Occipital lobe (tissue), 2 donors: Measurements from ENCODE around the gene PCDHGA7. TPM values are rescaled to one million over a fixed set of nuclear protein-coding genes. Genes with fewer than 3 reads are reported as not detected.
"Not testable (repeated sequence)": the region's sequence is repeated elsewhere in the genome, so short reads cannot be mapped to it uniquely, and the experiment has no call there.

Experiments used
- DNase-seq: peaks from one replicate; lab custom pipeline; 2025; lab: John Stamatoyannopoulos, UW
- total RNA-seq: library from RNA; depleted of rRNA; stranded (reverse); fragments of >200 nt; gene quantifications from one replicate; pipeline ENCODE4 v1.2.3, GENCODE V29; 2014

PCDHGA7 gene
- total RNA-seq = 8.4 TPM

DNA sequence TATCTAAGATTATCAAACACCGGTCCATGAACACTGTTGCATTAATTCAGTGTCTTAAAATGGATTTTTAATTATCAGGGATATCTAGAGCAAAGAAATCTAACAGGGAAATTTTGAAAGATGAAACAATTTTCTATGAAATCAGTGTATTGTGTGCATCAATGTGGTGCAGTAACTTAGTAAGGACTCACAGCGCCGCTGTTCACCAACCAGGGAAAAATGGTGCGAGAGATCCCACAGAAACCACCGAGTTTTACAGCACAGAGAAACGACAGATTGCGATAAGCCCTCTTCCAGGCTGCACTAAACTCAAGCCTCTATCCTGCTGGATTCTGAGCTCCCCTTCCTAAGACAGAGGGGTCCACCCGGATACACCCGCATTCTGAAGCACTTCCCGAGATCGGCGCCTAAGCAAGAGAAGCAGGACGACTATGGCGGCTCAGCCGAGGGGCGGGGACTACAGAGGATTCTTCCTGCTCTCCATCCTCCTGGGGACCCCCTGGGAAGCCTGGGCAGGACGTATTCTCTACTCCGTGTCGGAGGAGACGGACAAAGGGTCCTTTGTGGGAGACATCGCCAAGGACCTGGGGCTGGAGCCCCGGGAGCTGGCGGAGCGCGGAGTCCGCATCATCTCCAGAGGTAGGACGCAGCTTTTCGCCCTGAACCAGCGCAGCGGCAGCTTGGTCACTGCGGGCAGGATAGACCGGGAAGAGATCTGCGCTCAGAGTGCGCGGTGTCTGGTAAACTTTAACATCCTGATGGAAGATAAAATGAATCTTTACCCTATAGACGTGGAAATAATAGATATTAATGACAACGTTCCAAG, at the start of gene PCDHGA7:
PCDHGA7 (plus strand) TSS at position 274 of the 826 bp plus-strand sequence; CDS start at position 432, 158 bp downstream.
- DNase-seq = no peak

DNA sequence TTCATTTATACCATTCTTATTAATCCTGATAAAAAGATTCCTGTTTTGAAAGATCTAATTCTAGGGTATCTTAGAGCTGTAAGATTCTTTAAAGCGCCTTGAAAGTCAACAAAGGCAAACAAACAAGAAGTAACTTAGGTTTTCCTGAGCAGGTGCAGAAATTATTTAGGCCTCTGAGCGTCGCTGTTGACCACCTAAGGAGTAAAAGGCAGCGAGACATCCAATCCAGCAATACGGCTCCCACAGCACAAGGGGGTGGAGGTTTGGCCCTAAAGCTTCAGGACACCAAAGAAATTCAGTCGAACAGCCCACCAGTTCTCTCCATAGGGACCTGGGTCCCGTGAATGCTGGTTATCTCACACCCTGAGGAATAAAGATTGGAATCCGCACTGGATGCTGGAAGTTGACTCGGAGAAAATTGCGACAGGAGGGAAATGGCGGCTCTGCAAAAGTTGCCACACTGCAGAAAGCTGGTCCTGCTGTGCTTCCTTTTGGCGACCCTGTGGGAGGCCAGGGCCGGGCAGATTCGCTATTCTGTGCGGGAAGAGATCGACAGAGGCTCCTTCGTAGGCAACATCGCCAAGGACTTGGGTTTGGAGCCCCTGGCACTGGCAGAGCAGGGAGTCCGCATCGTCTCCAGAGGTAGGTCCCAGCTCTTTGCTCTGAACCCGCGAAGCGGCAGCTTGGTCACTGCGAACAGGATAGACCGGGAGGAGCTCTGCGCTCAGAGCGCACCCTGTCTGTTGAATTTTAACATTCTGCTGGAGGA, 43.8 kb upstream of the PCDHGA7 start, which contains the start of gene PCDHGA2:
PCDHGA2 (plus strand) TSS at position 223 of the 769 bp plus-strand sequence.
- DNase-seq = no peak

- DNase-seq = not testable (repeated sequence)
Observed at GRCh38 chr5:141340781-141341354, 41.7 kb upstream of the PCDHGA7 start.

DNA sequence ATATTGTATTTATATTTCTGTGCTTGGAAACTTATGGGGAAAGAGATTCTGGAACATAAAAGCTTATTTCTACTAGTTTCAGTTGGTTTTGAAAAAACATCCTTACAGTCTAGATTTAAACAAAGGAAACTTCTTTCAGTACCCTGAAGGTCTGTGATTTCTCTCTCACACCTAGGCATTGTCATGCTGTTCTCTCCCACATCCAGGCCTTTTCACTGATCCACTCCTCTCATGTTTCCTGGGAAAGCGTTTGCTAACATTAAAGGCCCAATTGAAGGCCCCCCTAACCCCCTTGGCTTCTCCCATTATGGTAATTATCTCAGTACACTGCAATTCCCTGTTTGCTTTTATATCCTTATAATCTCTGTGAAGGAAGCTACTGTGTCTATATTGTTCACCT, 39.8 kb upstream of the PCDHGA7 start:
- DNase-seq = no peak

DNA sequence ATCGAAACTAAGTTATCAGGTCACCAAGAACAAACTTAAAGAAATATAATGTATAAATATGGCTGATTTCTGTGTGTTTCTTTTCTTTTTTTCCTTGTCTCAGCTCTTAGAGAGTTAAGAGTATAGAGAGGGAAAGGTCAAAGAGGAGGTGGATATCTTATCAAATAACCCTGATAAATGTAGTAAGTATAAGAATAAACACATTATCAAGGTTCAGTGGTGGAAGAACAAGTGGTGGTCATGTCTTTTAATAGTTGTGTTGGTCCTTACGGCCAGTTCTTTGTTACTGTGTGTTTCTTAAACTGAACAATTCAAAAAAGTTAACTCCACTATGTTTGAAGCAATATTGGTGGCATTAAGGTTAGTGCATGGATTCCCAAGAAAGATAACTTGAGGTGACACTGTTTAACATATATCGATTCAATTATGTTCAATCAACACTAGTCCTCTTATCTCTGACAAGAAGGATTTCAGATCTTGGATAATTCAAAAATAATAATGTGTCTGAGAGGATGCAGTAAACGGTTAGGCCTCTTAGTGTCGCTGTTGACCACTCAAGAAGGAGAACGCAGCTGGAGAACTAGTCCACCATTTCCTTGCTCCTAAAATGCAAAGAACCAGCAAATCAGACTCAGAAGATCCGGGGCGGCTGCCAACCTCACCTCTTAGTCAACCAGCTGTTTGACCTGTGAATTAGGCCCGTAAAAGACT, 39.1 kb upstream of the PCDHGA7 start, which contains the start of gene PCDHGA3:
PCDHGA3 (plus strand) TSS at position 588 of the 711 bp plus-strand sequence. CDS start 205 bp downstream, outside the sequence.
- no peak for DNase-seq

GRCh38 chr5:141343953-141344463, 38.5 kb upstream of the PCDHGA7 start:
- no peak for DNase-seq

DNA sequence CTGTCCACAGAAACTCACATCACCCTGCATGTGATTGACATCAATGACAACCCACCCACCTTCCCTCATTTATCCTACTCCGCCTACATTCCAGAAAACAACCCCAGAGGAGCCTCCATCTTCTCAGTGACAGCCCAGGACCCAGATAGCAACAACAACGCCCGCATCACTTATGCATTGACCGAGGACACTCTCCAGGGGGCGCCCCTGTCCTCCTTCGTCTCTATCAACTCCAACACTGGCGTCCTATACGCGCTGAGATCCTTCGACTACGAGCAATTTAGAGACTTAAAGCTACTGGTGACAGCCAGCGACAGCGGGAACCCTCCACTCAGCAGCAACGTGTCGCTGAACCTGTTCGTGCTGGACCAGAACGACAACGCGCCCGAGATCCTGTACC, 37.2 kb upstream of the PCDHGA7 start:
- no peak for DNase-seq

- DNase-seq = not testable (repeated sequence)
Observed at GRCh38 chr5:141346017-141346416, 36.5 kb upstream of the PCDHGA7 start.

DNA sequence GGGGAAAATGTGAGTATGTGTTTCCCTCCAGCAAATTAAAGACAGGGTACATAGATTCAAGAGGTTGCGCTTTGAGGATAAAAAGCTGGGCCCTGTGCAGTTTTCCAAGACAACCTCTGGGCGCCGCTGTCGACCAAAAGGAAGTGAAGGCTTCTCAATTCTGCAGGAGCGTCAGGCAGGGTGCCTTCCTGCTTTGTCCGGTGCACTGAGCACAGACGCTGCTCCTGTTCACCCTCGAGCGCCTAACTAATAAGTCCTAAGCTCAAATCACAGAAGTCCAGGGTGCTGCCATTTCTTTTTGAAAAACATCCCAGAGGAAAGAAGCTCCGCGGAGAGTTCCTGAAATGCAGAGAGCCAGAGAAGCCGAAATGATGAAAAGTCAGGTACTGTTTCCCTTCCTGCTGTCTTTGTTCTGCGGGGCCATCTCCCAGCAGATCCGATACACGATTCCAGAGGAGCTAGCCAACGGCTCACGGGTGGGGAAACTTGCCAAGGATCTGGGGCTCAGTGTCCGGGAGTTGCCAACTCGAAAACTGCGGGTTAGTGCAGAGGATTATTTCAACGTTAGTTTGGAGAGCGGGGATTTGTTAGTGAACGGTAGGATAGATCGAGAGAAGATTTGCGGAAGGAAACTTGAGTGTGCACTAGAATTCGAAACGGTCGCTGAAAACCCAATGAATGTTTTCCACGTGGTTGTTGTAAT, 32.5 kb upstream of the PCDHGA7 start, which contains the start of gene PCDHGB1:
PCDHGB1 (plus strand) TSS at position 183 of the 703 bp plus-strand sequence; CDS start at position 345, 162 bp downstream.
- DNase-seq = no peak

- DNase-seq = no peak
Observed at GRCh38 chr5:141351591-141351990, 31.0 kb upstream of the PCDHGA7 start.

DNA sequence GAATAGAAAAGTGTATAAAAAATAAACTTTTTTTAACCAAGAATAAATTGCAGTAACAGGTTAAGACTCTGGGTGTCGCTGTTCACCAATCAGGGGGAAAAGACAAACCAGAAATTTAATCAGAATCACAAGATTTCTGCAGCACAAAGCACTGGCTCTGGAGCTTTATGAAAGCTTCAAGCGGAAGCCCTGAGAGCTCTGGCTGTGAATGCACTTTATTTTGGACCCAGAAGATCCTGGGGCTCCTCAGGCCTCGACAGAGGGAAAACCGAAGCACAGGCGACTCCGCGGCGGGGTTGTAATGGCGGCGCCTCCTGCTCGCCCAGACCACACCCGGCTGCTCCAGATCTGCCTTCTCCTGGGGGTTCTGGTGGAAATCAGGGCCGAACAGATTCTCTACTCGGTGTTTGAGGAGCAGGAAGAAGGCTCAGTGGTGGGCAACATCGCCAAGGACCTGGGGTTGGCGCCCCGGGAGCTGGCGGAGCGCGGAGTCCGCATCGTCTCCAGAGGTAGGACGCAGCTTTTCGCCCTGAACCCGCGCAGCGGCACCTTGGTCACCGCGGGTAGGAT, 27.6 kb upstream of the PCDHGA7 start, which contains the start of gene PCDHGA4:
PCDHGA4 (plus strand) TSS at position 122 of the 570 bp plus-strand sequence; CDS start at position 209, 87 bp downstream.
- no peak for DNase-seq

GRCh38 chr5:141355641-141356040, 26.9 kb upstream of the PCDHGA7 start:
- DNase-seq = no peak

GRCh38 chr5:141356133-141356532, 26.4 kb upstream of the PCDHGA7 start:
- no peak for DNase-seq

DNA sequence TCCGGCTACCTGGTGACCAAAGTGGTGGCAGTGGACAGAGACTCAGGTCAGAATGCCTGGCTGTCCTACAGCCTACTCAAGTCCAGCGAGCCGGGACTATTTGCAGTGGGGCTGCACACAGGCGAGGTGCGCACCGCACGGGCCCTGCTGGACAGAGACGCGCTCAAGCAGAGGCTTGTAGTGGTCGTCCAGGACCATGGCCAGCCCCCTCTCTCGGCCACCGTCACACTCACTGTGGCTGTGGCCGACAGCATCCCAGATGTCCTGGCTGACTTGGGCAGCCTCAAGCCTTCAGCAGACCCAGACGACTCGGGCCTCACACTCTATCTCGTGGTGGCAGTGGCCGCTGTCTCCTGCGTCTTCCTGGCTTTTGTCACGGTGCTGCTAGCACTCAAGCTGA, 25.6 kb upstream of the PCDHGA7 start:
- DNase-seq = no peak

GRCh38 chr5:141359790-141360426, 22.6 kb upstream of the PCDHGA7 start, which contains the start of gene PCDHGB2:
PCDHGB2 (plus strand) TSS chr5:141359994; CDS start chr5:141360136, 142 bp downstream.
- no peak for DNase-seq

DNA sequence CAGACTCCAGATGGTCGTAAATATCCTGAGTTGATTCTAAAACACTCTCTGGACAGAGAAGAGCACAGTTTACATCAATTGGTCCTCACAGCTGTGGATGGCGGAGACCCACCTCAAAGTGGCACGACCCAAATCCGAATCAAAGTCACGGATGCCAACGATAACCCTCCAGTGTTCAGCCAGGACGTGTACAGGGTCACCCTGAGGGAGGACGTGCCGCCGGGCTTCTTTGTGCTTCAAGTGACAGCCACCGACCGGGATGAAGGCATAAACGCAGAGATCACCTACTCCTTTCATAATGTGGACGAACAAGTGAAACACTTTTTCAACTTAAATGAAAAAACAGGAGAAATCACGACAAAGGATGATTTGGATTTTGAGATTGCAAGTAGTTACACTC, 21.9 kb upstream of the PCDHGA7 start:
- no peak for DNase-seq

GRCh38 chr5:141362719-141363118, 19.8 kb upstream of the PCDHGA7 start:
- DNase-seq = no peak

DNA sequence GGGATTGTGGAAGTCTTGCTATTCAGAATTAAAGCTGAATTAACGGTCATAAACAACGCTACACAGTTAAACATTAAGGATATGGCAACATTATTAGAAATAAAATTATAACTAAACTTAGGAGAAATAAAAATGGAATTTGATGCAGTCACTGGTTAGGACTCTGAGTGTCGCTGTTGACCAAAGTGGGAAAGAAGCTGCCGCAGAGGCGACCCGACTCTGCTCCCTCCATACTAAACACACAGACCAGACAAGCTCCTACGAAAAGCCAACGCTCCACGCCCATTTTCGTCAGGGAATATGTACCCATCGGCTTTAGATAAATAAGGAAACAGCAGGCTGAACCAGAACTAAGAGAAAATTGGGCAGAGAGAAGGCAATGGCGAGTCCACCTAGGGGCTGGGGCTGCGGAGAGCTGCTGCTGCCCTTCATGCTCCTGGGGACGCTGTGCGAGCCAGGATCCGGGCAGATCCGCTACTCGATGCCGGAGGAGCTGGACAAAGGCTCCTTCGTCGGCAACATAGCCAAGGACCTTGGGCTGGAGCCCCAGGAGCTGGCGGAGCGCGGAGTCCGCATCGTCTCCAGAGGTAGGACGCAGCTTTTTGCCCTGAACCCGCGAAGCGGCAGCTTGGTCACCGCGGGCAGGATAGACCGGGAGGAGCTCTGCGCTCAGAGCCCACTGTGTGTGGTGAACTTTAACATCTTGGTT, 18.4 kb upstream of the PCDHGA7 start, which contains the start of gene PCDHGA5:
PCDHGA5 (plus strand) TSS at position 211 of the 709 bp plus-strand sequence; CDS start at position 380, 169 bp downstream.
- no peak for DNase-seq
